CD4-positive, alpha-beta T cell treated with Interleukin-1 beta for 1 hour (primary cell): ENCODE data around the gene TBC1D12.
A peak's percentile ranks its signal among the peaks of the same experiment; 100 is the strongest.
"Not testable (repeated sequence)": the region's sequence is repeated elsewhere in the genome, so short reads cannot be mapped to it uniquely, and the experiment has no call there.

Experiments used
- DNase-seq, 2 donors: peaks; one replicate each; pipeline ENCODE4 v3.0.0-alpha.2; 2020 to 2022

Gene TBC1D12

GRCh38 chr10:94461503-94461902 lies 59.2 kb downstream of the TBC1D12 start:
- DNase-seq: no peak

- no peak for DNase-seq
Measured at GRCh38 chr10:94462130-94462529, 59.8 kb downstream of the TBC1D12 start.

- DNase-seq: no peak
Measured at GRCh38 chr10:94465684-94466083, 63.3 kb downstream of the TBC1D12 start.

- no peak for DNase-seq
Measured at GRCh38 chr10:94481410-94481809, 79.1 kb downstream of the TBC1D12 start.

- DNase-seq: no peak
Measured at GRCh38 chr10:94483970-94484369, 81.6 kb downstream of the TBC1D12 start.

- DNase-seq: no peak
Measured at GRCh38 chr10:94485094-94485493, 82.8 kb downstream of the TBC1D12 start.

GRCh38 chr10:94487575-94487974 lies 85.2 kb downstream of the TBC1D12 start:
- DNase-seq: no peak

- DNase-seq: no peak
Measured at GRCh38 chr10:94489107-94489506, 86.8 kb downstream of the TBC1D12 start.

- DNase-seq: no peak
Measured at GRCh38 chr10:94489976-94490788, 87.8 kb downstream of the TBC1D12 start.

- no peak for DNase-seq
Measured at GRCh38 chr10:94490789-94491039, 88.4 kb downstream of the TBC1D12 start.

- no peak for DNase-seq
Measured at GRCh38 chr10:94493463-94493862, 91.1 kb downstream of the TBC1D12 start.

GRCh38 chr10:94496010-94496409 lies 93.7 kb downstream of the TBC1D12 start:
- DNase-seq: no peak

GRCh38 chr10:94496646-94497045 lies 94.3 kb downstream of the TBC1D12 start:
- no peak for DNase-seq

GRCh38 chr10:94500063-94500462 lies 97.7 kb downstream of the TBC1D12 start:
- DNase-seq: no peak

GRCh38 chr10:94521276-94522250 lies 119.2 kb downstream of the TBC1D12 start:
- no peak for DNase-seq

- no peak for DNase-seq
Measured at GRCh38 chr10:94524146-94524545, 121.8 kb downstream of the TBC1D12 start.

GRCh38 chr10:94524711-94525110 lies 122.4 kb downstream of the TBC1D12 start:
- DNase-seq: no peak

- DNase-seq: not testable (repeated sequence)
Measured at GRCh38 chr10:94531550-94531949, 129.2 kb downstream of the TBC1D12 start.

- DNase-seq: no peak
Measured at GRCh38 chr10:94533027-94533426, 130.7 kb downstream of the TBC1D12 start.

GRCh38 chr10:94542282-94542681 lies 139.9 kb downstream of the TBC1D12 start:
- DNase-seq: not testable (repeated sequence)

- peak; percentile 72 to 81 for DNase-seq
Measured at GRCh38 chr10:94545391-94546048, 143.2 kb downstream of the TBC1D12 start, which contains the start of gene HELLS. Gene HELLS, plus strand, starts transcription at chr10:94545788. Its CDS starts 134 bp downstream, at chr10:94545922.

- no peak for DNase-seq
Measured at GRCh38 chr10:94546049-94546900, 143.9 kb downstream of the TBC1D12 start.

- no peak for DNase-seq
Measured at GRCh38 chr10:94546901-94547185, 144.5 kb downstream of the TBC1D12 start.
